ENCODE data around the gene AP1S2.
A peak's percentile ranks its signal among the peaks of the same experiment; 100 is the strongest.
"Not testable (repeated sequence)": the region's sequence is repeated elsewhere in the genome, so short reads cannot be mapped to it uniquely, and the experiment has no call there.

The AP1S2 gene

DNA sequence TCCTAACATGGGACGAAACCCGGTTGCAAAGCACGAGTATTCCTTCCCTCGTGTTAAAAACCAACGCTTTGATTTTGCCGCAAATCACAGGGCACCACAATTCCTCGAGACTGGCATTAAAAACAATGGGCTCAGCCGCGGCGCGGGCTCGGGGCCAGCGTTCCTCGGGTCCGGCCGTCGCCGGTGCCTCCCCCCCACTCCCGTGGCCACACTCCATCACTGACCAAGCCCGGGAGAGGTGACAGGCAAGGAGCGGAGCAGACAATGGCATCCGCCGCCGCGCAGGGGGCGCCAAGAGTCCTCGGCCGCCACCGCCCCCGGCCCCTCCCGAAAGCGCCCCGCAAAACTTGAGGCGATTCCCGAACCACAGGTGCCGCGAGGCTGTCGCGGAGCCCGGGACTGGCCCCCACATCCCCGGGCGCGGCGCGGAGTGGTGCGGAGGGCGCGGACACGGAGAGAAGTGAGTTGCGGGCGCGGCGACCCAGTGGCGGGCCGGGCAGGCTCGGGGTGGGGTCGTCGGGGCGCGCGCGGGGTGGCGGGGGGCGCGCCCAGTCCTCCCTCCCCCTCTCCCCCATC lies 445 bp downstream of the AP1S2 start:
- DNase-seq, result peak; percentile 82

DNA sequence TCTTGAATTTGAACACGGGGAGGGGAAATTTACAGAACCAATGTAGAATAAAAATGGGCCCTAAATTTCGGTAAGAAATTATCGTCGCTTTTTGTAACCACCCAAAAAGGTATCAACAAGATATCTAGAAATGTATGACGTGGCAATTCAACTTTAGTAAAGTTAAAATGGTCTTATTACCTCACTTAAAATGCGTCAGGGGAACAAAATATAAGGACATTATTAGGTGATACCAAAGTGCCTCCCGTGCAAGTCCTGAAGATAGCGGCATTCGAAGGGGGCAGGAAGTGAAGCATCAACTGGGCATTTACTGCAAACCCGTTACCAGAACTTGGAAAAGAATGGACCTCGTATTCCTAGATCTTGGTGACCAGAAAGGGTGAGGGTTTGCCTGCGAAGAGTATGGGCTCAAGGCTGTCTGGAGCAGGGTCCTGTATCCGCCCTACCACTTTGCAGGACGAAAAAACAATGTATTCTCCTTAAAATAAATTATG lies 980 bp downstream of the AP1S2 start:
- DNase-seq, result no peak

DNA sequence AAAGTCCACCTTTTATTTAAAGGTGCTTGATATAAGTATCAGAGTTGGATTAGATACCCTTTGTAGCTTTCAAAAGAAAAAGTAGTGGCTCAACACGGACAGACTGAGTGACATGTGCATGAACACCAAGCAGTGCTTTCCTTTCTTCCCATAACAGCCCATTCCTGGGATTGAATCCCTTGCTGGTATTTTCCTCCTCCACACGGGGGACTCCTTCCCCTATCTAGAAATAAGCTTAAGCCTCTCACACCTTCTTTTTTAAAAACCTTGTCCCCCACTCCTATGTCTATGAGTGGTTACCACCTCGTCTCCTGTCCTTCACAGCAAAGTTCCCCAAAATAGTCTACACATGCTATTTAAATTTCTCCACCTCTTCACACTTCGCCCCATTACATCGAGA lies 5.1 kb downstream of the AP1S2 start:
- no peak for DNase-seq

DNA sequence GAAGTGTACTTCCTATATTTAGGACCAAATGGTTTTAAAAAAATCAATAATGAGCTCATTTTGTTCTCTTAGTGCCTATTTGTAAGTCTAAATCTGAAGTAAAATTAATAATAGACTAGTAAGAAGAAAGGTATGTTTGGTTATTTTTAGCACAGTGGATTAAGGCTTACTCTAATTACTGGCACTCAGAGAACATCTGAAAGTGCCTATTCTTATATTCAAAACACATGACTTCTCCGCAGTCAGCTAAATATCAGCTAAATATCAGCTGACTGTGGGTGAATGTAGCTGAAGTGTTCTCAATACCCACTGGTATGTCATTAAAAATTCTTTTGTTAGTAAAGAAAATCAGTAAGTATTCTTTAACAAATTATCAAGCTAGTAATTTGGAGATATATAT lies 6.0 kb downstream of the AP1S2 start:
- no peak for DNase-seq

DNA sequence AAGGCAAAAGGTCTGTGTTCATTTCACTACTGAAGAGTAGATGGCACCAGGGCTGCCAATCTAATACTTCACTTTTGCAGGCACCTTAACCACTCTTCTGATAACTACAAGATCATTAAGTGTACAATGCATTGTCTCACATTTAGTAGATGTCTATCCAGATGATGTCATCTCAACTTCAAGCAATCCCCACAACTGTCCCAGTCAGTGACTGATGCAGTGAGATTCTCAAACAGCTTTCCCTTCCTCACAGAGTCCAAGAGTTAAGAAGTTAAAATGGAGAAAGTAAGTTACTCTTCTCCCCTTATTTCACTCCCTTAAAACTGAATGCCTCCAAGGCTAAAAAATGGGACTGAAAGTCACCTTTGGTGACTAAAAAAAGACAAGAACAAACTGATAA lies 10.7 kb downstream of the AP1S2 start:
- DNase-seq, result no peak

DNA sequence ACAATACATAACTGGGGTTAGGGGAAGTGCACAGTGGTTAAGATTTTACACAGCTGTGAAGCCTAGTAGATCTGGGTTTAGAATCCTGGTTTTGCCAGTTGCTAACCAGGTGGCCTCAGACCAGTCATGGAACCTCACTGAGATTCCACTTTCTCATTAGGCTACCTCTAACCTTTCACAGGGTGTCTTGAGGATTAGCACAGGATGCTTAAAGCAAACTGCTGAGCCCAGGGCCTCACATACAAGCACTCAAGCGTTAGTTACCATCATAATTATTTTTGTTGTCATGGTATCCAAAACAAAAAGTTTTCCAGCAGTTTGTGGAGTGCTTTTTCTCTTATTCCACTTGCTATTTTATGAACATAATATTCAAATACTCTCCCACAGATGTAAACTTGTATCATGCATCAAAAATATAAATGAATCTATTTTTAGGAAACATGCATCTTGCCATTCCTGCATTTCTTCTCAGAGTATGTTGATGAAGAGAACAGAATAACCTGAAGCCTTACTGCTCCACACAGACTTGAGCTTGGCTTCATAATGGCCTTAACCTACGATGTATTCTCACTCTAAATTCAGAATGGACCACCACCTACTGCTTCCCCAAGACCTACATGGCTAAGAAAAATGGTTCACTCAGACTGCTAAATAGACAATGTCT lies 12.6 kb downstream of the AP1S2 start:
- DNase-seq, result no peak

DNA sequence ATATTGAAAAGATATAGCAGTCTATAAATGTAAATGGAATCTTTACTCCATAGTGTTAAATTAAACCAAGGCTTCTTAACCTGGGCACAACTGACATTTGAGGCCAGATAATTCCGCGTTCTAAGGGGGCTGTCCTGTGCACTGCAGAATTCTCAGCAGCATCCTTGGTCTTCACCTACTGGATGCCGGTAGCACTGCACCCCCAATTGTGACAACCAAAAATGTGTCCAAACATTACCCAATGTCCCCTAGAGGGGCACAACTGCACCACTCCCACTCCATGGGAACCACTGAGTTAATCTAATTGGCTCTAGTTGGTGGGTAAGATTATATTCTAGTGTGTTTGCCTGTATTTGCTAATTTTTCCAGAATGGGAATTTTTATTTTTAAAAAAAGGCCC lies 16.6 kb downstream of the AP1S2 start:
- no peak for DNase-seq

DNA sequence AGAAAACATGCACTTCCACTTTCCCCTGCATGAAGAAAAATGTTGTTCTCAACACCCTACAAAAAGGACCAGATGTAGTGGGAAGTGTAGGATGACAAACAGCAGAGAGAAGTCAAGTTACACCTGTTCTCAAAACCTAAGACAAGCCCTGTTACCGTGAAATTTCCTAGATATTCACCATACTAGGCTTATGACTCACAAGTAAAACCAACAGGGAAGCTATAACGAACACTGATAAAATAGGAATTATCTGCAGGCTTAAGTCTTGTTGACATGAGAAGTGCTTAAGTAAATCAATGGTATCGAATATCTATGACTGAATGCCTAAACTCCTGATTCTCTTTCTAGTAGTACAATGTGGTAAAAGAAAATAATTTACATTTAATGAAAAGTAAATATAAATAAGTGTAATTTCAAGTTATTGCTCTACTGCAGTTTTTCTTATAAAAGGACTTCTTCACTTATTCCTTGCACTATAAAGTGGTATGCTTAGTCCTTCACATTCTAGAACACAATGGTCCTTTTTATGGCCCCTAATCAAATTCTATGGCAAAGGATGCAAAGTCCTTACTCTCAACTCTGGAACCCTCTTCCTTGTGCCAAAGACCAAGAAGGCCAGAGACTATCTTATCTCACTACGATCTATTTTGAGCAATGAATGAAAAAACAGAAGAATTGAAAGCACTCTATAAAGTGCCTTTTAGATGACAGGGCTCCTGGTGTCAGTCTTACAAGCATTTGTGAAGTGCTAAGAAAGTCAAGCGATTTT lies 19.6 kb downstream of the AP1S2 start:
- no peak for DNase-seq

DNA sequence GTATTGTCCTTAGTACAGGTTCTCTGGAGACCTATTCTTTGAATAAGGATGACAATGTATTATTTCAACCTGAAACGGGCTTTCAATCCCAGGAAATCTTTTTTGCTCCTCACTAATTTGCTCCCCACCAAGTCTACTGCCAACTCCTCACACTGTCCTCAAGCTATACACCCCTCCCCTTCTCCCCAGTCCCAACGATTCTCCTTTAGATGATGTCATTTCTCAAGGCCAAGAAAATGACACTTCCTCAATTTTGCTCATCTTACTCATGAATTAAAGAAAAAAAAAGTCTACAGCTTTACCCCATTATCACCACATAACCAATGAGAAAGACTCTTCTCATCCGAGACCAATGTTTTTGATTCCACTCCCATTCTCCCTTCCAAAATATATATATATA lies 20.6 kb downstream of the AP1S2 start:
- DNase-seq, result no peak

DNA sequence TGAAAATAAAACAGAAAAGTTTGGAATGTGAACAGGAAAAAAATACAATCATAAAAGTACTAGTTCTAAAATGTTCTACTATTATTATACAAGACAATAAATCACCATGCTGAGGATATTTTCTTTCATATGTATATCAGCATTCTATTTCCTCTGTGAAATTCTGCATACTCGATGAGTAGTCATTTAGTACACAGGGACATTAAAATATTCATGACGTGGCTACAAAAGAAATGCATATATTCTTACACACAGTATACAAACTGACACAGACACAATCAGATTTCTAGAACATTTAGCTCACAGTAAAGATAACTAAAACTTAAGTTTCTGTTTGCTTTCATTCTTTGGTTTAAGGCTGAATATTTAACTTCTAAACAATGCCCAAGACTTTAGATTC lies 23.3 kb downstream of the AP1S2 start:
- DNase-seq, result not testable (repeated sequence)

DNA sequence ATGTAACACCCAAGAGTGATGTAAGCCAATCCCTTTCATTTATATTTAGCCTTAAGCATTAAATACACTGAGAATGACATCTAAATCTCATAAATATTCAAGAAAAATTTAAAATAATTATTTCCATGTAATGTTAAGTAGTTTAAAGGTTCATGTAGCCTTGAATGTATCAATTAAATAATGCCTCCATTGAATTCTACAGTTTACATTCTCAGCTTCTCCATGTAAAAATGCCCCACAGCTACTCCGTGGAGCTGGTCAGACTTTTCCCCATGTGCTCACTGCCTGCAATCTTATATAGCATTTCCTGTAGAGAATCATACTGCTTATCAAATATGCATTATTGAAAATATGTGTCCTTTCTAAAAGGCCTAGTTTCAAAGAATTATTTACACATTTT lies 25.4 kb downstream of the AP1S2 start:
- no peak for DNase-seq

DNA sequence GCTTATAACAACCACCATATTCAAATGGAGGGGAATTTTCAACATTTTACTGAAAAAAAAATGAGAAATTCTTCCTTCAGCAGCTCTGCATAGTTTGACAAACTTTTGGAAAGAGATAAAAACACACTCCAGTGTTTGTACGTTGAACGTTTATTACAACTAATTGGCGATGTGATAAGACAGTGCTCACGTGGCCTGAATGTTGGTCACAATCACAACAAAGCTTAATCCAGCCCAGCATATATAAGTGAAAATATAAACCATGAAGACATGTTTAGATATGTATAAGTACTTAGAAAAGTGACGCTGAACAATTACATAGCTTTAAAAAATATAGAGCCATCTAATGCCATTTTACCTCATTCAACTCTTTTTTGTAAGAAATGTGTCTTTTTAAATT lies 28.7 kb downstream of the AP1S2 start:
- no peak for DNase-seq

DNA sequence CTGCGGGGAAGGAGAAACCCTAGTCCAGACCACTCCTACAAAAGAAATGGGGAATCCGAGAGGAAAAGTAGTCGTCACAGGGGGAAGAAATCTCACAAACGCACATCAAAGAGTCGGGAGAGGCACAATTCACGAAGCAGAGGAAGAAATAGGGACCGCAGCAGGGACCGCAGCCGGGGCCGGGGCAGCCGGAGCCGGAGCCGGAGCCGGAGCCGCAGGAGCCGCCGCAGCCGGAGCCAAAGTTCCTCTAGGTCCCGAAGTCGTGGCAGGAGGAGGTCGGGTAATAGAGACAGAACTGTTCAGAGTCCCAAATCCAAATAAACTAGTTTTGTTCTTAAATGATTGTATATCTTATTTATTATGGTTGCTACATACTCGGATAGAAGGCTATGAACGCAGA lies 31.7 kb downstream of the AP1S2 start:
- DNase-seq, result no peak

DNA sequence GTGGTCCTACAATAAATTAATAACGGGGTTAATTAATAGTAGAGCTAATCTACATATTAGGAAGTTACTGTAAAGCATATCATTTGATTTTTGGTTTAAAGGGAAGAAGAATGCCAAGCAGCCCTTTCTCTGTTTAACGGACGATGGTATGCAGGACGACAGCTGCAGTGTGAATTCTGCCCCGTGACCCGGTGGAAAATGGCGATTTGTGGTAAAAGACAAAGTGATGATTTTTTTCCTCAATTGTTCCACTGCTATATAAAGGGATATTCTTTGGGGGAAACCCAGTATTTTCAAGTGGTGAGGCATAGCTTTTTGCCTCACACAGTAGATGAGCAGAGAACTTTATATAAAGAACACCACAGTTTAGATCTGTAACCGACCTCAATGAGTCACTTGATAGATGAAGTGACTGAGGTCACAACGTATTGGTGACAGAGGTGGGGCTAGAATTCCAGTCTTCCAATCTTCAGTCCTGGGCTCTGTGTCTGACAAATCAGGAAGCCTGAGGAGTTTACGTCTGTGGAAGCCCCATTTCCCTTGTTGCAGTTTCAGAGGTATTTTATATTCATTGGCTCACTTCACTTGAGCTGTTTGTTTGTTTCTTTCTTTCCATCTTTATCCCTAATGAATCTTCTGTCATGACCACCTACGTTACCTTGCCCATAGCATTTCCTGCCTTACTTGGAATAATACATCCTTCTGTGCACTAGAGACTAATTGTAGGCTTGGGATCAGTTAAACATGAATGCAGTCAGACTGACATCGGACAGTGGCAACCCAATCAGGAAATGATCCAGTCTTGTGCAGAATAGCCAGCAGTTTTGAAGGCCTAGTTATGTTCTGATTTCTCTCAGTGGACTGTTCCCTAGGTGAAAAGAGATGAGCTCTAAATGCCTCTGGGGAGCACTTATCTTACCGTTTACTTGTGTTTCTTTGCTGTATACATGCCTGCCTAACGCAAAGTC lies 34.2 kb downstream of the AP1S2 start:
- no peak for DNase-seq

DNA sequence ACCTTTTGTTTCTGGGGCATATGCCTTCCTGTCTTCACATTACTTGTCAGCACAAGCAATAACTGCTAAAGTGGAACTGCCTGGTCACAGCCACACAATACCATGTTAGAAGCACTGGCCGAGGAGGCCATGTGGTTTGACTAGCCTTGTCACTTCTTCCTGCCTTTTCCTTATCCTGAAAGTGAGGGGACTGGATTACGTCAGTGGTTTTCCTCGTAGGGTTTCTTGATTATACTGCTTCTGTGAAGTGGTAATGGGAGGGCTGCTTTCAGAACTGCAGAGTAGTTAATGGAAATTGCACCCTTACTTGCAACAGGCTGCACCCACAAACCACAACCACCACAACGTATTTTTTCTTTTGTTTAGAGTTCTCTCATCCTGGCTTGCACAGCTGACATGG lies 37.7 kb downstream of the AP1S2 start:
- DNase-seq, result peak; percentile 72

DNA sequence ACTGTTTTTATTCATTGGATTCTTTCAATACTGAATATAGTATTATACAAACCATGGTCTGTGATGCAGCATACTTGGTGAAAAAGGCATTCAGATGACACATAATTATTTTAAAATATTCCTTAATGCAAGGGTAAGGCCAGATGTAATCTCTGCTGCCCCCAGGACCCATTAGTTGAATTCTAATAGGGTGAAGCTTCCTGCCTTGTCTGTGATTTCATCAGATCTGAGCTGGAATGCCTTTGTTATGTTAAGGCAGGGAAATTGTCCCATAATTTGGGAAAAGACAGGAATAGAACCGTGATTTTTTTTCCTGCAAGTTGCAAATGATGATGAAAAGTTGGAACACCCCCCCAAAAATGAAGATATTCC lies 38.2 kb downstream of the AP1S2 start:
- no peak for DNase-seq

DNA sequence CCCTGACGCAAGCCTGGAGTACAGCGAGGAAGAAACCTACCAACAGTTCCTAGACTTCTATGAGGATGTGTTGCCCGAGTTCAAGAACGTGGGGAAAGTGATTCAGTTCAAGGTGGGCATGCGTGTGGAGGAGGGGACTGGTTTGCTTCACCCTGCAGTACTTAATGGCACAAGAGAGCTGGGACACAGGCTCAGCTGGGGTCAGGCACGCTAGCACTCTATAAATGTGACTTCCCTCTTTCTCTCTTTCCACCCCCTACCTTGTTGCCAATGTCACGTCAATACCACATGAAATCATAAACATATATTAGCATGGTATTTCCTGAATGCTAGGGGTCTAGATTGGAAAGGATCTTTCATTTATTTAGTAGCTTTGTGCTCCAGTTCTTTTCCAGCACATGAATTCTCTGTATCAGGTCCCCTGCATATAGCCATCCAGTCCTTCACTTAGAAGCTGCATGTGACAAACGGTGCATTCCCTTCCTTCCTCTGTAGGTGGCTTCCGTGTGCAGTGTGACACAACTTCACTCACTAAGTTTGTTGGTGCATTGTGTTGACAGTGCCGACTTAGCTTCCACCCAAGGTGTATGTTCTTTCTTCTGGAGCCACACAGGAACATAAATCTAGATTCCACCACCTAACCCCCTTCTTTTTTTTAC lies 38.7 kb downstream of the AP1S2 start:
- no peak for DNase-seq

DNA sequence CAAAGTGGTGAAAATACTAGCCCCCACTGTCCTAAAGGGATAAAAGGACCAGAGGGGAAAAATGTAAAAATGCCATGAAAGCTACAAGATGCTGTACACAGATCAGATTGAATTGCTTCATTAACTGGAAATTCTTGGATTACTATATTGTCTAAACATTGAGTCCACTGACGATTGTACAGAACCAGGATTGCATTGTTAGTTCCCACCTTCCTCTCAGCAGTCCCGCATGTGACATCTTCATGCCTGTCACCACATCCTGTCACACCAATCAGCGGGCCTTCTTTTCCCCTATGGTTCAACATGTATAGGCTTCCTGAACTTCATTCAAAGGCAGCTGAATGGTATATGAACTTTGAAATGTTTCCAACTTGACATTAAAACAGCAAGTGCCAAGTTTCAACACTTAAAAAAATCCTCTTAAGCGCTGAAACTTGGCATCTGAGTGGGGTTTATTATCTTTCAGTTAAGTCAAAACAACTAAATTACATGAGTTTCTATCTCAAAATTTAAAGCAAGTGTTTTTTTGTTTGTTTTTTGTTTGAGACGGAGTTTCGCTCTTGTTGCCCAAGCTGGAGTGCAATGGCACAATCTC lies 39.7 kb downstream of the AP1S2 start:
- no peak for DNase-seq

DNA sequence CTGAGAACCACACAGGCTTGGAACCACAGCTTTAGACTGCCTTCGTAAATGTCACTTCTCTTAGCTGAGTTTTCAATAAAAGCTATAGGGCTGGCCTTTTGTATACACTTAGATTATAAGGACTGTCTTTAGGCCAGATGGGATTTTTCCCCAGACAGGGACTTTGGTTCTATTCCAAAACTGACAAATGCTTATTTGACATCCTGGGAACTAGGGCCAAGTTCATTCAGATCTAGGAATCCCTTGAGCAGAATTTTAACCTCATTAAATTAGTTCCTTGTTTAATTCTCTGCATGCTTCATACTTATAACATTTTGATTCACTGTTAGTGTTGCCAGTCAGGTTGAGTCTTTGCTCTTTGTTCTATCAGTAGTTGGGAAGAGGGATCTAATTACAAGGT lies 41.2 kb downstream of the AP1S2 start:
- DNase-seq, result no peak

DNA sequence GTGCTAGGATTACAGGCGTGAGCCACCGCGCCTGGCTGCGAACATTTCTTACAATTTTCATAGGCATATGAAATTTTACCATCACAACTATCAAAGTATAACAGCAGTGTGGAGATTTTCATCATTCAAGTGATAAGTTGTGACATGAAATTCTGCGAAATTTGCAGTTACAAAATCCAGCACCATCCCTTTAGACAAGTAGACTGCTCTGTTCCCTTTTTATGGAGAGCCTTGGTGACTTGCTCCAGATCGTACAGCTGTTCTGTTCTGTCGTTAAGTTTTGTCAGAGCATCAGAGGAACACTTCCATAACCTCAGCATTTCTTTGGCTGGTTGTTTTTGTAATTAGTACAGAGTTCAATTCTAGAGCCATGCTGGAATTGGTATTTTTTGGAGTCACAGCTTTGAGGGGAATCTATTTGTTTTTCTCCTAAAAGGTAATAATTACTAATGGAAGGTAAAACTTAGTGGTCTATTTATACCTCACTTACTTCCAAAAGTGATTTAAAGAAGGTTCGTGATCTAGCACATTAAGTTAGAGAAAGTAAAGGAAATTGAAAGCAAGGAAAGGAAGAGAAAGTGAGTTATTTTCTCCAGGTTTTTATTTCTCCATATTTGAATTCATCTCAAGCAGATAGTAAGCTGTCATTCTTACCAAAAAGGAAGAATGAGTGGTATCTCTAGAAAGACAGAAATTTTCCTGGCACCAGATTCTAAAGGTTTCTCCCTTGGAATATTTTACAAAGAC lies 42.2 kb downstream of the AP1S2 start:
- no peak for DNase-seq

DNA sequence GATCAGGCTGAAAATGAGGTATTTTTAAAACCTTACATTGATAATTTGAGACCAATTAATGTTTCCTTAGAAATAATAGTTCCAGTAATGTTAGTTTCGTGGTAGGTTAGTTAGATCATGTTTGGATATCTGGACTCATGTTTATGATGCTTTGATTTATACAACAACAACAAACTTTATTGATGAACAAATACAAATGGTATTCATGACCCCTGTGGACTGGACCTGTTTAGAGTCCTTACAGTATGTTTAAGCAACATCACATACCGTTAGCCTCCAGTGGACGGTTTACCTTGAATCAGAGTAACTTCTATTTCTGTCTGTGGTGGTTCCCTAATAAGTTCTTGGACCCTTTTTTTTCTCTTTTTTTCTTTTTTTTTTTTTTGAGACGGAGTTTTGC lies 46.4 kb downstream of the AP1S2 start:
- DNase-seq, result no peak
